AG04450 (cell line): ENCODE results near the gene DDX31. TPM values are rescaled to one million over a fixed set of nuclear protein-coding genes. Genes with fewer than 3 reads are reported as not detected.

Experiments
- CTCF ChIA-PET: fragments of 300-600, 350-600 bp; formaldehyde crosslinking; extraction: SDS; loops from one replicate; lab custom pipeline; 2022; ENCODE audit warnings: antibody characterized with exemption, inconsistent platforms; lab: Charles Lee
- POLR2A ChIA-PET: fragments of 350-600 bp; formaldehyde crosslinking; extraction: SDS; loops from one replicate; lab custom pipeline; 2021; ENCODE audit warnings: antibody characterized with exemption, inconsistent platforms; lab: Yijun Ruan, JAX
- DNase-seq: peaks from one replicate; pipeline ENCODE4 v3.0.0-alpha.2; 2011; ENCODE audit warnings: low read depth, low spot score
- H3K27ac ChIP-seq: one replicate; pipeline ENCODE4 v1.5.1; 2012; ENCODE audit warnings: low read depth, low read length, control low read depth
- H3K27me3 ChIP-seq: one replicate; pipeline ENCODE4 v1.6.0; 2012; ENCODE audit warnings: low read length; ENCODE audit not compliant: control insufficient read depth, insufficient read depth
- H3K4me3 ChIP-seq: 2 replicates; pipeline ENCODE4 v1.5.1; 2011; ENCODE audit warnings: mild to moderate bottlenecking, low read depth, low read length, control low read depth
- H3K9me3 ChIP-seq: 2 replicates; pipeline ENCODE4 v1.5.1; 2012; ENCODE audit warnings: low read length; ENCODE audit not compliant: control insufficient read depth, insufficient read depth
- polyA plus RNA-seq: library from polyadenylated mRNA; depleted of rRNA; stranded (reverse); fragments of >200 nt; gene quantifications from 2 replicates; pipeline ENCODE4 v1.2.3, GENCODE V29; 2011
- TF ChIP-seq, protein P1 (sequence below): IDR thresholded peaks from 2 replicates; pipeline ENCODE4 v1.5.1; 2011; ENCODE audit warnings: low read depth, low read length, control low read depth, inconsistent platforms

The DDX31 gene
- polyA plus RNA-seq, 1 experiment: 12.2 TPM

DNA sequence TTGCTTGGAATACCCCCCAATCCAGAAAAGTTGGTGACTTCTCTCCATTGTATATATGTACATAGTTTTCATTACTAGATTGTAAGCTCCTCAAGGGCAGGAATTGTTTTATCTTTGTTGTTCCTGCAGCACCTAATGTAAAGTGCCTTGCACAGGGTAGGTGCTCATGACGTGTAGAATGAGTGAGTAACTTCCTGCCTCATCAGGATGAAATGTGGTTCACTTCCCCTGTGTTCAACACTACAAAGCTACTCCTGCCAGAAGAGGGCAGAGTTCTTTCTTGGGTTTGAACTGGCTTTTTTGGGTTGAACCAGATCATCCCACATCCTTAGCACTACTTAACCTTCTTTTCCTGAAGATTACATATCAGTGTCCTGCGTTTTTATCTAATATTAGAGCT lies 24.4 kb upstream of the DDX31 start:
- Histone ChIP-seq H3K9me3 (peaks cover 12% of the 10 kb centered on the region; the same call in 1 of the 2 replicates), H3K27ac (no peak overlapping the region), H3K4me3 (no peak overlapping the region), H3K27me3 (no peaks in the 10 kb centered on the region)
- TF ChIP-seq, protein P1, sequence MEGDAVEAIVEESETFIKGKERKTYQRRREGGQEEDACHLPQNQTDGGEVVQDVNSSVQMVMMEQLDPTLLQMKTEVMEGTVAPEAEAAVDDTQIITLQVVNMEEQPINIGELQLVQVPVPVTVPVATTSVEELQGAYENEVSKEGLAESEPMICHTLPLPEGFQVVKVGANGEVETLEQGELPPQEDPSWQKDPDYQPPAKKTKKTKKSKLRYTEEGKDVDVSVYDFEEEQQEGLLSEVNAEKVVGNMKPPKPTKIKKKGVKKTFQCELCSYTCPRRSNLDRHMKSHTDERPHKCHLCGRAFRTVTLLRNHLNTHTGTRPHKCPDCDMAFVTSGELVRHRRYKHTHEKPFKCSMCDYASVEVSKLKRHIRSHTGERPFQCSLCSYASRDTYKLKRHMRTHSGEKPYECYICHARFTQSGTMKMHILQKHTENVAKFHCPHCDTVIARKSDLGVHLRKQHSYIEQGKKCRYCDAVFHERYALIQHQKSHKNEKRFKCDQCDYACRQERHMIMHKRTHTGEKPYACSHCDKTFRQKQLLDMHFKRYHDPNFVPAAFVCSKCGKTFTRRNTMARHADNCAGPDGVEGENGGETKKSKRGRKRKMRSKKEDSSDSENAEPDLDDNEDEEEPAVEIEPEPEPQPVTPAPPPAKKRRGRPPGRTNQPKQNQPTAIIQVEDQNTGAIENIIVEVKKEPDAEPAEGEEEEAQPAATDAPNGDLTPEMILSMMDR: peak; percentile 13; the same call in 1 of the 2 replicates
- DNase-seq: no peak
- ChIA-PET CTCF (interaction anchor here (0.9 to 1.4 kb wide), 3 partner anchors 8 to 75 kb away, joined by 3 to 4 read pairs (median 3); no protein-coding TSS in a partner anchor), POLR2A (interaction anchor here (1.0 kb wide), 1 partner anchor 25 kb away, joined by 5 read pairs; the partner anchor contains the start of gene DDX31)

- DNase-seq: no peak
- Histone ChIP-seq H3K9me3 (0 out of 2 replicates have a peak, but pooled peaks cover 5% of the 10 kb centered on the region), H3K27me3 (no peaks in the 10 kb centered on the region), H3K4me3 (no peak overlapping the region), H3K27ac (no peak overlapping the region)
- ChIA-PET CTCF (no interaction called here), POLR2A (no interaction called here)
- TF ChIP-seq, protein P1: no peak
Observed at GRCh38 chr9:132690696-132691095, 20.9 kb upstream of the DDX31 start.

- ChIA-PET CTCF (interaction anchor here (0.8 kb wide), 1 partner anchor 11 kb away, joined by 3 read pairs; no protein-coding TSS in a partner anchor), POLR2A (no interaction called here)
- no peaks in the 10 kb centered on the region for H3K9me3 ChIP-seq
- TF ChIP-seq, protein P1: no peak
- H3K4me3 ChIP-seq: no peak overlapping the region
- no peaks in the 10 kb centered on the region for H3K27me3 ChIP-seq
- H3K27ac ChIP-seq: no peak overlapping the region
- DNase-seq: no peak
Observed at GRCh38 chr9:132683873-132684272, 14.1 kb upstream of the DDX31 start.

- TF ChIP-seq, protein P1: no peak
- no peak overlapping the region for H3K27ac ChIP-seq
- ChIA-PET CTCF (interaction anchor here (0.6 kb wide), 1 partner anchor 17 kb away, joined by 4 read pairs; no protein-coding TSS in a partner anchor), POLR2A (no interaction called here)
- no peak for DNase-seq
- no peak overlapping the region for H3K4me3 ChIP-seq
- no peaks in the 10 kb centered on the region for H3K9me3 ChIP-seq
- no peaks in the 10 kb centered on the region for H3K27me3 ChIP-seq
Observed at GRCh38 chr9:132681561-132681960, 11.8 kb upstream of the DDX31 start.

- POLR2A ChIA-PET: interaction anchor here (0.6 kb wide), 1 partner anchor 11 kb away, joined by 3 read pairs; the partner anchor contains the start of gene DDX31
- Histone ChIP-seq H3K27ac (no peak overlapping the region), H3K27me3 (no peaks in the 10 kb centered on the region), H3K9me3 (no peaks in the 10 kb centered on the region), H3K4me3 (no peak overlapping the region)
- CTCF ChIA-PET: interaction anchor here (1.2 kb wide), 1 partner anchor 221 kb away, joined by 4 read pairs; no protein-coding TSS in a partner anchor
- TF ChIP-seq, protein P1: no peak
- DNase-seq: no peak
Observed at GRCh38 chr9:132679946-132680625, 10.3 kb upstream of the DDX31 start.
